Endothelial cell of umbilical vein (primary cell): ENCODE measurements around the gene AKNAD1.

Experiments used
- CTCF ChIP-seq, 2 donors: IDR thresholded peaks; 1 replicate in 1 of 2; 2 replicates in 1 of 2; pipeline ENCODE4 v1.5.1; 2011; ENCODE audit warnings: low read length in 2 of 2, mild to moderate bottlenecking in 2 of 2, moderate library complexity in 2 of 2, control low read depth in 1 of 2, inconsistent platforms in 1 of 2, low read depth in 1 of 2; ENCODE audit not compliant: insufficient read depth in 1 of 2; ENCODE audit errors: extremely low read depth in 1 of 2
- FOS ChIP-seq: IDR thresholded peaks from 2 replicates; pipeline ENCODE4 v1.6.1; 2011; ENCODE audit warnings: mild to moderate bottlenecking, low read length, moderate library complexity, borderline replicate concordance; ENCODE audit not compliant: insufficient read depth
- GATA2 ChIP-seq: IDR thresholded peaks from 2 replicates; pipeline ENCODE4 v1.7.0; 2011; ENCODE audit warnings: low read depth, mild to moderate bottlenecking, moderate library complexity, mixed read lengths, low read length; ENCODE audit not compliant: insufficient read length, insufficient read depth
- MAX ChIP-seq: IDR thresholded peaks from 2 replicates; pipeline ENCODE4 v1.6.1; 2011; ENCODE audit not compliant: insufficient read depth, insufficient read length
- POLR2A ChIP-seq: IDR thresholded peaks from 2 replicates; pipeline ENCODE4 v1.6.1; 2012; ENCODE audit warnings: low read depth, mild to moderate bottlenecking, control low read depth, low read length

GRCh38 chr1:108791790-108792189 lies 65.1 kb downstream of the AKNAD1 start:
- TF ChIP-seq CTCF (IDR thresholded peaks at IDR 0.05; ENCODE audit: extremely low read depth in 1 of 2, insufficient read depth in 1 of 2, low read depth in 1 of 2, low read length in 2 of 2) (no peak), POLR2A (no peak), FOS (no peak), GATA2 (no peak), MAX (no peak)
